ENCODE data around the gene HES1. TPM values are rescaled to one million over a fixed set of nuclear protein-coding genes. Genes with fewer than 3 reads are reported as not detected.

The HES1 gene
- polyA plus RNA-seq, 1 donor from 2014 or later, result 0.25 TPM

DNA sequence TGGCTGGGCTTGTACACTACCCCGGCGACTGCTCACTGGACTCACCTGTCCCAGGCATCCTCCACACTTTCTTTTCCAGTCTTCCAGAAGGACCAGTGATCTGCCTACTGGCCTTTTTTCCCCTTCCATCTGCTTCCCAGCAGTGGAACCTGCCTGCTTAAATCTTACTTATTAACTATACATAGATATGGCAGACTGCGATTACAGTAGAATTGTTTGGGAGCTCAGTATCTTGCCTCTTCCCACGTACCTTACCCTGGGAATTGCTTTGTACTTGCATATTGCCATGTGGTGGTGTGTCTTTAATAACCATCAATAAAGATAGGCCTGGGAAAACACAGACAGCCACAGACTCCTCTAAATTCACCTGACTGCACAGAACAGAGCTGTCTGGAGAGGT lies 11.8 kb upstream of the HES1 start:
- no peak overlapping the region for H3K4me3 ChIP-seq (ENCODE audit: low read length)
- no peaks in the 10 kb centered on the region for H3K9me3 ChIP-seq (ENCODE audit: low read length)
- no peaks in the 10 kb centered on the region for H3F3A ChIP-seq (ENCODE audit: insufficient read depth, low read length, poor library complexity, severe bottlenecking)
- no peaks in the 10 kb centered on the region for H3K27me3 ChIP-seq (ENCODE audit: insufficient read depth, low read depth, low read length)
- H3K4me2 ChIP-seq (ENCODE audit: low read length), result no peak overlapping the region
- no peaks in the 10 kb centered on the region for H3K9me2 ChIP-seq (ENCODE audit: insufficient read depth, low read length)
- no peak overlapping the region for H2AFZ ChIP-seq (ENCODE audit: low read depth, low read length)
- H3K27ac ChIP-seq (ENCODE audit: low read length), result no peak overlapping the region
- H4K20me1 ChIP-seq (ENCODE audit: insufficient read depth), result no peaks in the 10 kb centered on the region
- no peaks in the 10 kb centered on the region for H3K79me2 ChIP-seq (replicated peaks; ENCODE audit: insufficient read depth, low read length)
- no peaks in the 10 kb centered on the region for H3K36me3 ChIP-seq (ENCODE audit: insufficient read depth, low read length)
- TF ChIP-seq EP300 (conservative IDR thresholded peaks at IDR 0.05; ENCODE audit: poor library complexity, severe bottlenecking), result no peak
- no peak for TF ChIP-seq POLR2AphosphoS5 (IDR thresholded peaks at IDR 0.05)
- TF ChIP-seq, protein P1, sequence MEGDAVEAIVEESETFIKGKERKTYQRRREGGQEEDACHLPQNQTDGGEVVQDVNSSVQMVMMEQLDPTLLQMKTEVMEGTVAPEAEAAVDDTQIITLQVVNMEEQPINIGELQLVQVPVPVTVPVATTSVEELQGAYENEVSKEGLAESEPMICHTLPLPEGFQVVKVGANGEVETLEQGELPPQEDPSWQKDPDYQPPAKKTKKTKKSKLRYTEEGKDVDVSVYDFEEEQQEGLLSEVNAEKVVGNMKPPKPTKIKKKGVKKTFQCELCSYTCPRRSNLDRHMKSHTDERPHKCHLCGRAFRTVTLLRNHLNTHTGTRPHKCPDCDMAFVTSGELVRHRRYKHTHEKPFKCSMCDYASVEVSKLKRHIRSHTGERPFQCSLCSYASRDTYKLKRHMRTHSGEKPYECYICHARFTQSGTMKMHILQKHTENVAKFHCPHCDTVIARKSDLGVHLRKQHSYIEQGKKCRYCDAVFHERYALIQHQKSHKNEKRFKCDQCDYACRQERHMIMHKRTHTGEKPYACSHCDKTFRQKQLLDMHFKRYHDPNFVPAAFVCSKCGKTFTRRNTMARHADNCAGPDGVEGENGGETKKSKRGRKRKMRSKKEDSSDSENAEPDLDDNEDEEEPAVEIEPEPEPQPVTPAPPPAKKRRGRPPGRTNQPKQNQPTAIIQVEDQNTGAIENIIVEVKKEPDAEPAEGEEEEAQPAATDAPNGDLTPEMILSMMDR (IDR thresholded peaks at IDR 0.05; ENCODE audit: poor library complexity, severe bottlenecking), result no peak
- no peak for TF ChIP-seq TAF1 (IDR thresholded peaks at IDR 0.05; ENCODE audit: low read depth)
- TF ChIP-seq SMC3 (conservative IDR thresholded peaks at IDR 0.05; ENCODE audit: poor library complexity), result no peak
- TF ChIP-seq EZH2 (IDR thresholded peaks at IDR 0.05; ENCODE audit: borderline replicate concordance, insufficient read depth, low read length, poor library complexity, severe bottlenecking), result no peak
- TF ChIP-seq MXI1 (conservative IDR thresholded peaks at IDR 0.05; ENCODE audit: poor library complexity, severe bottlenecking), result no peak
- TF ChIP-seq, protein P2, sequence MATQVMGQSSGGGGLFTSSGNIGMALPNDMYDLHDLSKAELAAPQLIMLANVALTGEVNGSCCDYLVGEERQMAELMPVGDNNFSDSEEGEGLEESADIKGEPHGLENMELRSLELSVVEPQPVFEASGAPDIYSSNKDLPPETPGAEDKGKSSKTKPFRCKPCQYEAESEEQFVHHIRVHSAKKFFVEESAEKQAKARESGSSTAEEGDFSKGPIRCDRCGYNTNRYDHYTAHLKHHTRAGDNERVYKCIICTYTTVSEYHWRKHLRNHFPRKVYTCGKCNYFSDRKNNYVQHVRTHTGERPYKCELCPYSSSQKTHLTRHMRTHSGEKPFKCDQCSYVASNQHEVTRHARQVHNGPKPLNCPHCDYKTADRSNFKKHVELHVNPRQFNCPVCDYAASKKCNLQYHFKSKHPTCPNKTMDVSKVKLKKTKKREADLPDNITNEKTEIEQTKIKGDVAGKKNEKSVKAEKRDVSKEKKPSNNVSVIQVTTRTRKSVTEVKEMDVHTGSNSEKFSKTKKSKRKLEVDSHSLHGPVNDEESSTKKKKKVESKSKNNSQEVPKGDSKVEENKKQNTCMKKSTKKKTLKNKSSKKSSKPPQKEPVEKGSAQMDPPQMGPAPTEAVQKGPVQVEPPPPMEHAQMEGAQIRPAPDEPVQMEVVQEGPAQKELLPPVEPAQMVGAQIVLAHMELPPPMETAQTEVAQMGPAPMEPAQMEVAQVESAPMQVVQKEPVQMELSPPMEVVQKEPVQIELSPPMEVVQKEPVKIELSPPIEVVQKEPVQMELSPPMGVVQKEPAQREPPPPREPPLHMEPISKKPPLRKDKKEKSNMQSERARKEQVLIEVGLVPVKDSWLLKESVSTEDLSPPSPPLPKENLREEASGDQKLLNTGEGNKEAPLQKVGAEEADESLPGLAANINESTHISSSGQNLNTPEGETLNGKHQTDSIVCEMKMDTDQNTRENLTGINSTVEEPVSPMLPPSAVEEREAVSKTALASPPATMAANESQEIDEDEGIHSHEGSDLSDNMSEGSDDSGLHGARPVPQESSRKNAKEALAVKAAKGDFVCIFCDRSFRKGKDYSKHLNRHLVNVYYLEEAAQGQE (IDR thresholded peaks at IDR 0.05; ENCODE audit: borderline replicate concordance), result no peak
- TF ChIP-seq RAD21 (conservative IDR thresholded peaks at IDR 0.05), result no peak
- no peak overlapping the region for H3K9ac ChIP-seq (ENCODE audit: low read length)

DNA sequence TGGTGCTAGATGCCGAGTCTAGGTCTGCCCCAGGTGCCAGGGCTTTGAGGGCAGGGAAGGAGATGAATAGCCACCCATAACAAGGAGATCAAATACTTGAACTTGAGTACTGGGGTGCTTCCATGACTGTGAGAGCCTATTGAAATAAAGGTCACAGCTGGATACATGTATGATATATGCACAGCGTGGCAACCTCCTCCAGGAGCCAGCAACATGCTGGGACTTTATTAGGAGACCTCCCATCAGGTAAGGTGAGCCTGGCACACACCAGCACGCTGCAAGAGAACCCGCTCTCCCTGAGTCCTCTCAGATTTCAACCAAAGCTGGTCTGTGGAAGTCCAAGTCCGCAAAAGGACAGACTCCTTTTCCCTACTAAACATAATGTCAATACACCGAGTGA lies 10.5 kb upstream of the HES1 start:
- Histone ChIP-seq H3K4me2 (ENCODE audit: low read length) (no peak overlapping the region), H3K9me2 (ENCODE audit: insufficient read depth, low read length) (no peaks in the 10 kb centered on the region), H3K27me3 (ENCODE audit: insufficient read depth, low read depth, low read length) (no peaks in the 10 kb centered on the region), H3K9ac (ENCODE audit: low read length) (no peak overlapping the region), H3K4me3 (ENCODE audit: low read length) (no peak overlapping the region), H4K20me1 (ENCODE audit: insufficient read depth) (no peaks in the 10 kb centered on the region), H3K36me3 (ENCODE audit: insufficient read depth, low read length) (no peaks in the 10 kb centered on the region), H3K79me2 (replicated peaks; ENCODE audit: insufficient read depth, low read length) (no peaks in the 10 kb centered on the region), H3K9me3 (ENCODE audit: low read length) (no peaks in the 10 kb centered on the region), H3F3A (ENCODE audit: insufficient read depth, low read length, poor library complexity, severe bottlenecking) (no peaks in the 10 kb centered on the region), H3K27ac (ENCODE audit: low read length) (no peak overlapping the region), H2AFZ (ENCODE audit: low read depth, low read length) (no peak overlapping the region)
- TF ChIP-seq MXI1 (conservative IDR thresholded peaks at IDR 0.05; ENCODE audit: poor library complexity, severe bottlenecking), result no peak
- TF ChIP-seq, protein P2 (IDR thresholded peaks at IDR 0.05; ENCODE audit: borderline replicate concordance), result no peak
- TF ChIP-seq RAD21 (conservative IDR thresholded peaks at IDR 0.05), result no peak
- no peak for TF ChIP-seq POLR2AphosphoS5 (IDR thresholded peaks at IDR 0.05)
- TF ChIP-seq EZH2 (IDR thresholded peaks at IDR 0.05; ENCODE audit: borderline replicate concordance, insufficient read depth, low read length, poor library complexity, severe bottlenecking), result no peak
- no peak for TF ChIP-seq EP300 (conservative IDR thresholded peaks at IDR 0.05; ENCODE audit: poor library complexity, severe bottlenecking)
- TF ChIP-seq SMC3 (conservative IDR thresholded peaks at IDR 0.05; ENCODE audit: poor library complexity), result no peak
- TF ChIP-seq TAF1 (IDR thresholded peaks at IDR 0.05; ENCODE audit: low read depth), result no peak
- TF ChIP-seq, protein P1 (IDR thresholded peaks at IDR 0.05; ENCODE audit: poor library complexity, severe bottlenecking), result no peak

All from neural cell (in vitro differentiated cells).